GF-D8 (cell line): ENCODE data around the gene DIP2C.
"Not testable (repeated sequence)": the region's sequence is repeated elsewhere in the genome, so short reads cannot be mapped to it uniquely, and the experiment has no call there.

Experiments
- DNase-seq: peaks from one replicate; lab custom pipeline; 2025; lab: John Stamatoyannopoulos, UW

Gene DIP2C

GRCh38 chr10:373526-374309 lies 315.8 kb downstream of the DIP2C start:
- no peak for DNase-seq

GRCh38 chr10:373015-373414 lies 316.5 kb downstream of the DIP2C start:
- no peak for DNase-seq

DNA sequence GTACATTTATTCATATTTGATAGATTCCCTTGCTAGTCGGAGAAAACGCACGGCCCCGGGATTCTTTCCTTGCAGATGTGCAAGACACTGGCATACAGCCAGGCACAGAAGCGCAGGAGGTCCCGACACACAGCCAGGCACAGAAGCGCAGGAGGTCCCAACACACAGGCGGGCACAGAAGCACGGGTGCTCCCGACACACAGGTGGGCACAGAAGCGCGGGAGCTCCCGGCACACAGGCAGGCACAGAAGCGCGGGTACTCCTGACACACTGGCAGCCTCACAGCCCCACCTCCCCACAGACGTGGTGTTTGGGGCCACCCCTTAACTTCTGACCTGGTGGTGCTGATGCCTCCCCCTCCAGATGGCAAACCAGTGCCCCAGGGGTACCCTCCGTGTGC lies 316.9 kb downstream of the DIP2C start:
- no peak for DNase-seq

DNA sequence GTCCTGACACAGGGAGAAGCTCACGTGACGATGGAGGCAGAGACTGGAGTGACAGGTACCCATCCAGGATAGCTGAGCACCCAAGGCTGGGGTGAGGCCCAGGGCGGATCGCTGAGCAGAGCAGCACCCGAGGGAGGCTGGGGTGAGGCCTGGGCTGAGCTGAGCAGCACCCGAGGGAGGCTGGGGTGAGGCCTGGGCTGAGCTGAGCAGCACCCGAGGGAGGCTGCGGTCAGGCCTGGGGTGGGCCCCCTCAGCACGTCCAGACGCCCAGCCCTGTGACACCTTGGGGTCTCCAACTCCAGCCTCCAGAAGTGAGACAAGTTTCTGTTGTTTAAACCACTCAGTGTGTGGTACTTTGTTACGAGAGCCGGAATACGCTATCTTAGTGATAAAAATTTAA lies 318.0 kb downstream of the DIP2C start:
- DNase-seq: no peak

- DNase-seq: no peak
Observed at GRCh38 chr10:370449-370825, 319.0 kb downstream of the DIP2C start.

GRCh38 chr10:369684-370448 lies 319.6 kb downstream of the DIP2C start:
- no peak for DNase-seq

GRCh38 chr10:369221-369683 lies 320.2 kb downstream of the DIP2C start:
- no peak for DNase-seq

GRCh38 chr10:368579-369220 lies 320.8 kb downstream of the DIP2C start:
- no peak for DNase-seq

DNA sequence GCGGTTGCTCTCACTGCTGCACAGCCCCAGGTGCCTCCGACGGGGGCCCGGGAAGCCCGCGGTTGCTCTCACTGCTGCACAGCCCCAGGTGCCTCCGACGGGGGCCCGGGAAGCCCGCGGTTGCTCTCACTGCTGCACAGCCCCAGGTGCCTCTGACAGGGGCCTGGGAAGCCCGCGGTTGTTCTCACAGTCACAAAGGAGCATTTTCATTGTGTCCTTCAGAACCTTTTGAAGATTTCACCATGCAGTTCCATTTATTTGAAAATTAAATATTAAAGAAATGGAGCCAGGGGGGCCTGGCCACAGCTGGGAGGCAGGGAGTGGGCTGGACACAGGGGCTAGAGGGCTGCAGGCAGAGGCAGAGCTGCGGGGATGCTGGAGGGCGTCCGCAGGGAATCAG lies 321.4 kb downstream of the DIP2C start:
- not testable (repeated sequence) for DNase-seq

- no peak for DNase-seq
Observed at GRCh38 chr10:367636-368035, 321.8 kb downstream of the DIP2C start.

DNA sequence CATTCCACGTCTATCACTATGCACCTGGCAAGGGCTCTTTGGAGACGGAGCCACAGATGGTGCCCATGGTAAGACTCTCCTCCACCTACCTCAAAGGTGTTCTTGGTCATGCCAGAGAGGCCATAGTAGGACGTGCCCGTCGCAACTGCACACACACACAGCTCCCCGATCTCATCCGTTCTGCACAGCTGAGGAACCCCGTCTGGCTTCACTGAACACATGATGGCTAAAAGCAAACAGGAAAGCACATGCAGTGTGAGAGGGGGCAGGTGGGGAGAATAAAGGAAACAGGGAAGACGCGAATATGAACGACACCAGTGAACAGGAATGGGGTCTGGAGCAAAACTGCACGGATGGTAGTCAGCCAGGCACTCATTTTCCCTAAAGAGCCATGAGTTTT lies 323.3 kb downstream of the DIP2C start:
- DNase-seq: no peak

- DNase-seq: no peak
Observed at GRCh38 chr10:364267-364775, 325.1 kb downstream of the DIP2C start.

DNA sequence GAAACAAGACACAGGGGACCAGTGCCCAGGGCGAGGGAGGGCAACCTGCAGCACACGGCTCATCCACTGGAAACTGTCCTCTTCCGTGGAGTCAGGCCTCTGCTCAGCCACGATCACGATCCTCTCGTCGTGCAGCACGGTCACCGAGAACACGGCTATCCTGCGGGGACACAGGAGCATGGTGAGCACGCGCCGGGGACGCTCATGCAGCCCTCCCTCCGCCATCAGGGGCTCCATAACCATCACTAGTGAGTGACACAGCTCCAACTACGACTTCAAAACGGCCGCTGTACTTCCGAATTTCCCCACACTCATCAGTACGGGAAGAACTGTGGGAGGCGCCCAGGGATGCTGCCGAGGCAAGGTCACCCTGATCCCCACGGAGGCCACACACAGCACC lies 326.3 kb downstream of the DIP2C start:
- no peak for DNase-seq

GRCh38 chr10:361203-362081 lies 328.0 kb downstream of the DIP2C start:
- no peak for DNase-seq

DNA sequence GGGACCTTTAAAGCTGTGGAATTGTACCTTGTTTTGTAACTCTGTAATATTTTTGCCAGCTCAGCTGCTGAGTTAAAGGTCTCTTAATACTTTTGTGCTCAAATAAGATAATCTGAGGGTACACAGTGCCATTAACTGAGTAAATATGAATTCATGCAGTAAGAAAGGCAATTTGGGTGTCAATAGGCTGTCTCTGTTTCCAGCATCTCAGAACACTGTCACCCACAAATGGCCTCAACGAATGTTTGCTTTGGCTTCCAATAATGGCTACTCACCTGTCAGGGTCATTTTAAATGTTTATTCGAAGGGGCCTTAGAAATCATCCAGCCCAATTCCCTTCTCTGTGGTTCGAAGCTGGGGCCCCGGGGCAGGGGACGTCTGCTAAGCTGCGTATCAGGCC lies 328.8 kb downstream of the DIP2C start:
- DNase-seq: no peak

GRCh38 chr10:359762-360161 lies 329.7 kb downstream of the DIP2C start:
- DNase-seq: no peak

DNA sequence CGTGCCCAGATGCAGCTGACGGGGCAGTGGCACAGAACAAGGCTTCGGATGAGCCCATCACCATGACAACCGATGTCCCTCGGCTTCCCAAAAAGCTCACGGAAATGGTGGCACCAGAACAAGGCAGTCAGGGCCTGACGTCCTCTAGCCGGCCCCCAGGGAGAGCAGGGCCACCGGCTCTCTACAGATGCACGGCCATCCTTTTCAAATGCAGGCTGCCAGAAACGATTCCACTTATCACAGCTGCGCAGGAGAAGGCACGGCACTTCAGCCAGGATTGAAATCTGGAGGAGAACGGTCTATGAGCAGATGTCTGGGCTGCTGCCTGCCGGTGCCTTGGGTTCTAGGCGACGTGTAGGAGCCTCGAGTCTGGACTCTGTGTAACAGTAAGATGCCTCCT lies 330.4 kb downstream of the DIP2C start:
- DNase-seq: no peak

- DNase-seq: no peak
Observed at GRCh38 chr10:357201-357950, 332.1 kb downstream of the DIP2C start.

- no peak for DNase-seq
Observed at GRCh38 chr10:356452-356851, 333.0 kb downstream of the DIP2C start.

DNA sequence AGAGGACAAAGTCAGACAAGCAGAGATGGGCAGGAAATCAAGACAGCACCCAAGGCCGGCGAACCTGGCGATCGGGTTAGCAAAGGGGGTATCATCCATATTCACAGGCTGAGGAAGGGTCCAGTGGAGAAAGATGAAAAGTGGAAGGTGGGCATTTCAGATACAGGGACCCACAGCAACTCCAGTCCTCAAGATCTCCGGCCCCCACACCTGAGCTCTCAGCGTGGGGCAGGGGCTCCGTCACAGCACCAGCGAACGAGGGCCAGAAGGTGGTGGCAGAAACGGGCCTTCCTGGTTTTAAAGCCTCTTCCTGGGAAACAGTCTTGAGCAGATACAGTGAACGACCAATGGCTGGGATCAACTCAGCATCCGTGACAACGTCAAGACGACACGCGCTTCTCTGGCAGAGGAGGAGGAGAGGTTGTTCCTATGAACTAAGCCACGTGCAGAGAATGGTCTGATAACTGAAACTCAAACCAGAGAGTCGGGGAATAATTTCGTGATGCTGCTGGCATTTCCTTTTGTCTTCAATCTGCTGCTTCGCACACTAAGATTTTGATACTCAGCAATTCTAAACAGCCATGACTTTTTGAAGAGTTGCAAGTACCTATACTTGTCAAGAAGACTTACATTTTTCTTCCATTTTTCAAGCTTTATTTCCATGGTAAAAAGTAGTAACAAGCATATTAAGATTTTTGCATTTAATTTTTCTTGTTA lies 334.4 kb downstream of the DIP2C start:
- no peak for DNase-seq
